ENCODE results near the gene AGRP.

DNA sequence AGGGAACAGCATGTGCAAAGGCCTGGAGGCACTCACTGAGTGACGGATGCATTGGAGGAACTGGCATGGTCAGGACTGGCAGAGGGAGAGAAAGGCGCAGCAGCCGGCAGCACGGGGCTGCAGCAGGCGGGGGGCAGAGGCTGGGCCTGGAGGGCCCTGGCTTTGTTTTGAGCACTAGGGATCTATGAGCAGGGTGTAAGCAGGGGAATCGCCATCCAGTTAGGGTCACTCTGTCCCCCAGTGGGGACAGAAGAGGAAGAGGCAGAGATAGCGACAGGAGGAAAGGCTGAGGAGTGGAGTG is 38.3 kb downstream of the AGRP start:
- TF ChIP-seq TAF1 (IDR thresholded peaks at IDR 0.05; ENCODE audit: borderline replicate concordance, insufficient read depth, low read length) (no peak), POLR2AphosphoS5 (IDR thresholded peaks at IDR 0.05; ENCODE audit: low read depth, low read length) (no peak), SIN3A (IDR thresholded peaks at IDR 0.05; ENCODE audit: borderline replicate concordance, insufficient read depth, low read length) (no peak)
- TF ChIP-seq, protein P1, sequence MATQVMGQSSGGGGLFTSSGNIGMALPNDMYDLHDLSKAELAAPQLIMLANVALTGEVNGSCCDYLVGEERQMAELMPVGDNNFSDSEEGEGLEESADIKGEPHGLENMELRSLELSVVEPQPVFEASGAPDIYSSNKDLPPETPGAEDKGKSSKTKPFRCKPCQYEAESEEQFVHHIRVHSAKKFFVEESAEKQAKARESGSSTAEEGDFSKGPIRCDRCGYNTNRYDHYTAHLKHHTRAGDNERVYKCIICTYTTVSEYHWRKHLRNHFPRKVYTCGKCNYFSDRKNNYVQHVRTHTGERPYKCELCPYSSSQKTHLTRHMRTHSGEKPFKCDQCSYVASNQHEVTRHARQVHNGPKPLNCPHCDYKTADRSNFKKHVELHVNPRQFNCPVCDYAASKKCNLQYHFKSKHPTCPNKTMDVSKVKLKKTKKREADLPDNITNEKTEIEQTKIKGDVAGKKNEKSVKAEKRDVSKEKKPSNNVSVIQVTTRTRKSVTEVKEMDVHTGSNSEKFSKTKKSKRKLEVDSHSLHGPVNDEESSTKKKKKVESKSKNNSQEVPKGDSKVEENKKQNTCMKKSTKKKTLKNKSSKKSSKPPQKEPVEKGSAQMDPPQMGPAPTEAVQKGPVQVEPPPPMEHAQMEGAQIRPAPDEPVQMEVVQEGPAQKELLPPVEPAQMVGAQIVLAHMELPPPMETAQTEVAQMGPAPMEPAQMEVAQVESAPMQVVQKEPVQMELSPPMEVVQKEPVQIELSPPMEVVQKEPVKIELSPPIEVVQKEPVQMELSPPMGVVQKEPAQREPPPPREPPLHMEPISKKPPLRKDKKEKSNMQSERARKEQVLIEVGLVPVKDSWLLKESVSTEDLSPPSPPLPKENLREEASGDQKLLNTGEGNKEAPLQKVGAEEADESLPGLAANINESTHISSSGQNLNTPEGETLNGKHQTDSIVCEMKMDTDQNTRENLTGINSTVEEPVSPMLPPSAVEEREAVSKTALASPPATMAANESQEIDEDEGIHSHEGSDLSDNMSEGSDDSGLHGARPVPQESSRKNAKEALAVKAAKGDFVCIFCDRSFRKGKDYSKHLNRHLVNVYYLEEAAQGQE (IDR thresholded peaks at IDR 0.05; ENCODE audit: insufficient read depth in 1 of 2, low read depth in 2 of 2, low read length in 2 of 2), result no peak
